Hepatocyte (in vitro differentiated cells): ENCODE measurements around the gene PTPRT.

ENCODE experiments used
- CTCF ChIP-seq: fragments of 200-600 bp; sonication (generic); IDR thresholded peaks from 2 replicates; pipeline ENCODE4 v1.5.1; 2016; ENCODE audit warnings: antibody characterized with exemption, mild to moderate bottlenecking; ENCODE audit not compliant: poor library complexity
- EZH2phosphoT487 ChIP-seq: fragments of 200-600 bp; sonication (generic); IDR thresholded peaks from one replicate; pipeline ENCODE4 v1.6.1; 2018; ENCODE audit warnings: antibody characterized with exemption, mild to moderate bottlenecking, low read depth, moderate library complexity; ENCODE audit not compliant: unreplicated experiment, severe bottlenecking

- TF ChIP-seq CTCF (no peak), EZH2phosphoT487 (no peak)
These were observed 352.2 kb downstream of the PTPRT start for GRCh38 chr20:42837456-42837855.
